ENCODE data around the gene ARHGAP11A. TPM values are rescaled to one million over a fixed set of nuclear protein-coding genes. Genes with fewer than 3 reads are reported as not detected.
A peak's percentile ranks its signal among the peaks of the same experiment; 100 is the strongest.

Gene ARHGAP11A
- total RNA-seq, 1 donor from 2014 or later = 1.1 TPM

DNA sequence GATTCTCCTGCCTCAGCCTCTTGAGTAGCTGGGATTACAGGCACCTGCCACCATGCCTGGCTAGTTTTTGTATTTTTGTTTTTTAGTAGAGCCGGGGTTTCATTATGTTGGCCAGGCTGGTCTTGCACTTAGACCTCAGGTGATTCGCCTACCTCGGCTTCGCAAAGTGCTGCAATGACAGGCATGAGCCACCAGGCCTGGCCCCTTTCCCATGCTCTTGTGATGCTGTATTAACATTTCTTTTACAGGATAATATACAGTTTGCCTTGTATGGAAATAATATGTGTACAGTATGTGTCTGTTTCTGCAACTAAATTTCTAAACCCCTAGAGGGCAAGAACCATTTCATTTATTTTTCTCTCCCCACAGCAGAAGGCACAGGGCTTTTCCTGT lies 64.0 kb downstream of the ARHGAP11A start:
- no peaks in the 10 kb centered on the region for H3K27me3 ChIP-seq (ENCODE audit: control insufficient read depth, insufficient read depth, low read length)
- FAIRE-seq (no peak), DNase-seq (ENCODE audit: low read depth) (no peak)
- no peak overlapping the region for H3K4me3 ChIP-seq (ENCODE audit: low read depth, low read length)
- TF ChIP-seq, protein P1, sequence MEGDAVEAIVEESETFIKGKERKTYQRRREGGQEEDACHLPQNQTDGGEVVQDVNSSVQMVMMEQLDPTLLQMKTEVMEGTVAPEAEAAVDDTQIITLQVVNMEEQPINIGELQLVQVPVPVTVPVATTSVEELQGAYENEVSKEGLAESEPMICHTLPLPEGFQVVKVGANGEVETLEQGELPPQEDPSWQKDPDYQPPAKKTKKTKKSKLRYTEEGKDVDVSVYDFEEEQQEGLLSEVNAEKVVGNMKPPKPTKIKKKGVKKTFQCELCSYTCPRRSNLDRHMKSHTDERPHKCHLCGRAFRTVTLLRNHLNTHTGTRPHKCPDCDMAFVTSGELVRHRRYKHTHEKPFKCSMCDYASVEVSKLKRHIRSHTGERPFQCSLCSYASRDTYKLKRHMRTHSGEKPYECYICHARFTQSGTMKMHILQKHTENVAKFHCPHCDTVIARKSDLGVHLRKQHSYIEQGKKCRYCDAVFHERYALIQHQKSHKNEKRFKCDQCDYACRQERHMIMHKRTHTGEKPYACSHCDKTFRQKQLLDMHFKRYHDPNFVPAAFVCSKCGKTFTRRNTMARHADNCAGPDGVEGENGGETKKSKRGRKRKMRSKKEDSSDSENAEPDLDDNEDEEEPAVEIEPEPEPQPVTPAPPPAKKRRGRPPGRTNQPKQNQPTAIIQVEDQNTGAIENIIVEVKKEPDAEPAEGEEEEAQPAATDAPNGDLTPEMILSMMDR (IDR thresholded peaks at IDR 0.05; ENCODE audit: insufficient read depth, low read length, severe bottlenecking) = no peak
- no peaks in the 10 kb centered on the region for H3K36me3 ChIP-seq (ENCODE audit: control insufficient read depth, insufficient read depth, low read length)

DNA sequence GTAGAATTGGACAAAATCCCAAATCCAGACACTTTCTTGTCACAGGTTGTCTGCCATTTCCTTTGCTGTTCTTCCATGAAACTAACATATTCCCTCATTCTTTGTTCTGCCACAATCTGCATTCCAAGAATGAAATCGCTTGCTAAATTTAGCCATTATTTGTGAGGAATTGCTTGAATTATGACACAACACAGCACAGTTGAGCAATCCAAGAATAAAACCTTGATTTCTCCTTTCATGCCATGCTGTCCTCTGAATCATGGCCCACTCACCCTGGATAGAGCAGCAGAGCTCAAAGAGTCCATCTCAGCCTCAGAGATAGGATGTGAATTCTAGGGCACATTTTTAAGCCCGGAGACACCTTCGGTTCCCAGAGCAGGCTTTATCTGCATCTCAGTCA lies 67.3 kb downstream of the ARHGAP11A start:
- H3K27me3 ChIP-seq (ENCODE audit: control insufficient read depth, insufficient read depth, low read length) = no peaks in the 10 kb centered on the region
- H3K4me3 ChIP-seq (ENCODE audit: low read depth, low read length) = no peak overlapping the region
- no peak for FAIRE-seq
- TF ChIP-seq, protein P1 (IDR thresholded peaks at IDR 0.05; ENCODE audit: insufficient read depth, low read length, severe bottlenecking) = no peak
- peak; percentile 96 for DNase-seq (ENCODE audit: low read depth)
- H3K36me3 ChIP-seq (ENCODE audit: control insufficient read depth, insufficient read depth, low read length) = no peaks in the 10 kb centered on the region

DNA sequence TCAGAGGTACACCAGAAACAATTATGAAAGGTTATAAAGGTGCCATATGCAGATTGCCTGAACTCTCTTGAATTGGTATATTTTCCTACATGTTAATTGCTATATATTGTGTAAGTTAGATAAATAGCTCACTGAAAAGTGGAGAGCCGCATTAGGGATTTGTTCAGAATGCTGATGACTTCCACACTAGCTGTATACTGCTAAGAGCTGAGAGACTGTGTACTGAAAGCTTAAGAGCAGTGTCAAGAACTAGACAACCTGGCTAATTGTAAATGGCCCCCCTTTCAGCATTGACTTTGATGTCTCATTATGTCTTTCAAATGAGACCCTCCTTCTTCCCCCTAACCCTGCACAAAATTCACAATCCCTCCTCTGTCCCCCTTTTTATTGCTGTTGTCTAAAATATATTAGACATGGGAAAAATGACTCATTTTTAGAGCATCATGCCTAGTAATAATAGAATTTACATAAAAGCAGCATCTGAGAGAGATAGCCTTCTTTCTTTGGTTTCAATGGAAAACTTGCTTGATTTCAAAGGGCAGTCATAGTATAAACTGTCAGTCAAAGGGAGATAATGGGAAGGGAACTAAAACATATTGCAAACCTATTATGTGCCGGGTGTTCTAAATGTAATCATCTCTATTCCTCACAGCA lies 67.8 kb downstream of the ARHGAP11A start:
- Histone ChIP-seq H3K27me3 (ENCODE audit: control insufficient read depth, insufficient read depth, low read length) (no peaks in the 10 kb centered on the region), H3K4me3 (ENCODE audit: low read depth, low read length) (no peak overlapping the region), H3K36me3 (ENCODE audit: control insufficient read depth, insufficient read depth, low read length) (no peaks in the 10 kb centered on the region)
- peak; percentile 40 for DNase-seq (ENCODE audit: low read depth)
- TF ChIP-seq, protein P1 (IDR thresholded peaks at IDR 0.05; ENCODE audit: insufficient read depth, low read length, severe bottlenecking) = no peak
- no peak for FAIRE-seq

GRCh38 chr15:32683906-32684584 lies 68.7 kb downstream of the ARHGAP11A start:
- no peak overlapping the region for H3K4me3 ChIP-seq (ENCODE audit: low read depth, low read length)
- FAIRE-seq = no peak

GRCh38 chr15:32685576-32685975 lies 70.3 kb downstream of the ARHGAP11A start:
- TF ChIP-seq, protein P1 (IDR thresholded peaks at IDR 0.05; ENCODE audit: insufficient read depth, low read length, severe bottlenecking) = no peak
- DNase-seq (ENCODE audit: low read depth) (peak; percentile 51), FAIRE-seq (no peak)
- Histone ChIP-seq H3K27me3 (ENCODE audit: control insufficient read depth, insufficient read depth, low read length) (no peaks in the 10 kb centered on the region), H3K36me3 (ENCODE audit: control insufficient read depth, insufficient read depth, low read length) (no peaks in the 10 kb centered on the region), H3K4me3 (ENCODE audit: low read depth, low read length) (no peak overlapping the region)

More at GRCh38 chr15:32683906-32684584, 68.7 kb downstream of the ARHGAP11A start:
- TF ChIP-seq, protein P1 (IDR thresholded peaks at IDR 0.05; ENCODE audit: insufficient read depth, low read length, severe bottlenecking) = no peak
- no peaks in the 10 kb centered on the region for H3K27me3 ChIP-seq (ENCODE audit: control insufficient read depth, insufficient read depth, low read length)
- no peaks in the 10 kb centered on the region for H3K36me3 ChIP-seq (ENCODE audit: control insufficient read depth, insufficient read depth, low read length)
- DNase-seq (ENCODE audit: low read depth) = peak; percentile 96
